ENCODE measurements around the gene SELENOM. TPM values are rescaled to one million over a fixed set of nuclear protein-coding genes. Genes with fewer than 3 reads are reported as not detected.

Gene SELENOM
- polyA plus RNA-seq, 1 donor (not counting 4 experiments of a cell fraction or from before 2014, with no cell fraction given) = 9.1 TPM

GRCh38 chr22:31081963-31082605 is 25.3 kb downstream of the SELENOM start:
- dilution Hi-C loops (cut with MboI; ENCODE audit: extremely low pct_ligation_motif_present, low sequenced_read_pairs) = no loop called here
- Histone ChIP-seq H3K4me3 (ENCODE audit: control insufficient read depth in 2 of 3, extremely low read depth in 1 of 3, insufficient read depth in 2 of 3, low read depth in 1 of 3, low read length in 3 of 3) (peak overlapping the region; percentile 85 to 87 (median 86)), H3K9me1 (ENCODE audit: control insufficient read depth, extremely low read depth, insufficient read depth, low read length) (peaks cover 2% of the 10 kb centered on the region), H3K4me2 (ENCODE audit: control insufficient read depth, extremely low read depth, insufficient read depth, low read depth, low read length) (peak overlapping the region; percentile 96), H4K20me1 (ENCODE audit: control insufficient read depth, extremely low read depth, insufficient read depth, low read length) (peaks cover 14% of the 10 kb centered on the region), H3K79me2 (ENCODE audit: control insufficient read depth, insufficient read depth, low read length) (peaks cover 57% of the 10 kb centered on the region), H3K27ac (ENCODE audit: control insufficient read depth, insufficient read depth, low read length) (peak overlapping the region; percentile 92), H3K27me3 (ENCODE audit: control insufficient read depth, extremely low read depth, insufficient read depth, low read length) (no peaks in the 10 kb centered on the region), H3K36me3 (ENCODE audit: control insufficient read depth in 2 of 2, extremely low read depth in 1 of 2, insufficient read depth in 2 of 2, low read length in 2 of 2) (peaks cover 11 to 39% of the 10 kb centered on the region in 2 experiments), H2AFZ (ENCODE audit: control insufficient read depth, low read length) (no peak overlapping the region), H3K9me3 (ENCODE audit: control insufficient read depth, low read depth, low read length) (no peaks in the 10 kb centered on the region), H3K4me1 (ENCODE audit: control insufficient read depth, extremely low read depth, insufficient read depth, low read length) (peaks cover 55% of the 10 kb centered on the region), H3K9ac (ENCODE audit: control insufficient read depth, extremely low read depth, insufficient read depth, low read length) (peak overlapping the region; percentile 91)
- FAIRE-seq (peak; percentile 96), DNase-seq (ENCODE audit: low read depth, low spot score) (no peak)
- TF ChIP-seq CTCF (optimal IDR thresholded peaks at IDR 0.05 in 1 of 3, IDR thresholded peaks at IDR 0.05 in 1 of 3, conservative IDR thresholded peaks at IDR 0.05 in 1 of 3; ENCODE audit: extremely low read depth in 1 of 3, insufficient read depth in 2 of 3, low read length in 3 of 3) (no peak), EZH2 (IDR thresholded peaks at IDR 0.05; ENCODE audit: low read length) (no peak)

- peak; percentile 74 for FAIRE-seq
- peak within 1 kb of the TSS; percentile 85 to 87 (median 86) for H3K4me3 ChIP-seq (ENCODE audit: control insufficient read depth in 2 of 3, extremely low read depth in 1 of 3, insufficient read depth in 2 of 3, low read depth in 1 of 3, low read length in 3 of 3)
- peak within 1 kb of the TSS; percentile 86 for H2AFZ ChIP-seq (ENCODE audit: control insufficient read depth, low read length)
- peaks cover 7 to 30% of the 10 kb centered on the region in 2 experiments for H3K36me3 ChIP-seq (ENCODE audit: control insufficient read depth in 2 of 2, extremely low read depth in 1 of 2, insufficient read depth in 2 of 2, low read length in 2 of 2)
- H3K9me1 ChIP-seq (ENCODE audit: control insufficient read depth, extremely low read depth, insufficient read depth, low read length) = peaks cover 2% of the 10 kb centered on the region
- TF ChIP-seq EZH2 (IDR thresholded peaks at IDR 0.05; ENCODE audit: low read length) (no peak), CTCF (optimal IDR thresholded peaks at IDR 0.05 in 1 of 3, IDR thresholded peaks at IDR 0.05 in 1 of 3, conservative IDR thresholded peaks at IDR 0.05 in 1 of 3; ENCODE audit: extremely low read depth in 1 of 3, insufficient read depth in 2 of 3, low read length in 3 of 3) (no peak)
- peaks cover 46% of the 10 kb centered on the region for H3K79me2 ChIP-seq (ENCODE audit: control insufficient read depth, insufficient read depth, low read length)
- peak within 1 kb of the TSS; percentile 92 for H3K27ac ChIP-seq (ENCODE audit: control insufficient read depth, insufficient read depth, low read length)
- no peak for DNase-seq (ENCODE audit: low read depth, low spot score)
- peak within 1 kb of the TSS; percentile 96 for H3K4me2 ChIP-seq (ENCODE audit: control insufficient read depth, extremely low read depth, insufficient read depth, low read depth, low read length)
- H3K9ac ChIP-seq (ENCODE audit: control insufficient read depth, extremely low read depth, insufficient read depth, low read length) = peak within 1 kb of the TSS; percentile 91
- H4K20me1 ChIP-seq (ENCODE audit: control insufficient read depth, extremely low read depth, insufficient read depth, low read length) = peaks cover 8% of the 10 kb centered on the region
- H3K27me3 ChIP-seq (ENCODE audit: control insufficient read depth, extremely low read depth, insufficient read depth, low read length) = no peaks in the 10 kb centered on the region
- dilution Hi-C loops (cut with MboI; ENCODE audit: extremely low pct_ligation_motif_present, low sequenced_read_pairs) = no loop called here
- peaks cover 46% of the 10 kb centered on the region for H3K4me1 ChIP-seq (ENCODE audit: control insufficient read depth, extremely low read depth, insufficient read depth, low read length)
- H3K9me3 ChIP-seq (ENCODE audit: control insufficient read depth, low read depth, low read length) = no peaks in the 10 kb centered on the region
These were observed 26.3 kb downstream of the SELENOM start, which contains the start of gene SMTN for GRCh38 chr22:31080848-31081649. TSS of gene SMTN (plus strand) at chr22:31081318. CDS start at chr22:31083259, 1,941 bp downstream.

All from keratinocyte (primary cell).